ENCODE results near the gene SSH2.
A peak's percentile ranks its signal among the peaks of the same experiment; 100 is the strongest.

The SSH2 gene

DNA sequence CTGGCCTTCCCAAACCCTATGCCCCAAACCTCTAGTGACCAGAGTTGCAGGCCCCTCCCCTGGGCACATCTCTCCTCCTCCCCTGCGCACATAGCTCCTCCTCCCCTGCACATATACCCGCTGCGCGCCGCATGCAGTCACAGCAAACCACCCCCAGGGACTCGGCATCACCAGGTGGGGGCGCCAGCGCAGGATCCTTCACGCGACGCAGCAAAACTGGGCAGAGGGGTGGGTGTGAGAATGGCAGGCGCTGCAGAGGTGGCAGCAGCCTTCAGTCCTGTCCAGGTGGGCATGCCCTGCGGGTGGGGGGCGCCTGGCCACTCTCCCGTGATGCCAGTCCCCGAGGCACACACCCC lies 312.9 kb downstream of the SSH2 start:
- DNase-seq (ENCODE audit: insufficient read length, low spot score): no peak
- FAIRE-seq: no peak

GRCh38 chr17:29616300-29617048 lies 313.6 kb downstream of the SSH2 start:
- FAIRE-seq (no peak), DNase-seq (ENCODE audit: insufficient read length, low spot score) (no peak)

DNA sequence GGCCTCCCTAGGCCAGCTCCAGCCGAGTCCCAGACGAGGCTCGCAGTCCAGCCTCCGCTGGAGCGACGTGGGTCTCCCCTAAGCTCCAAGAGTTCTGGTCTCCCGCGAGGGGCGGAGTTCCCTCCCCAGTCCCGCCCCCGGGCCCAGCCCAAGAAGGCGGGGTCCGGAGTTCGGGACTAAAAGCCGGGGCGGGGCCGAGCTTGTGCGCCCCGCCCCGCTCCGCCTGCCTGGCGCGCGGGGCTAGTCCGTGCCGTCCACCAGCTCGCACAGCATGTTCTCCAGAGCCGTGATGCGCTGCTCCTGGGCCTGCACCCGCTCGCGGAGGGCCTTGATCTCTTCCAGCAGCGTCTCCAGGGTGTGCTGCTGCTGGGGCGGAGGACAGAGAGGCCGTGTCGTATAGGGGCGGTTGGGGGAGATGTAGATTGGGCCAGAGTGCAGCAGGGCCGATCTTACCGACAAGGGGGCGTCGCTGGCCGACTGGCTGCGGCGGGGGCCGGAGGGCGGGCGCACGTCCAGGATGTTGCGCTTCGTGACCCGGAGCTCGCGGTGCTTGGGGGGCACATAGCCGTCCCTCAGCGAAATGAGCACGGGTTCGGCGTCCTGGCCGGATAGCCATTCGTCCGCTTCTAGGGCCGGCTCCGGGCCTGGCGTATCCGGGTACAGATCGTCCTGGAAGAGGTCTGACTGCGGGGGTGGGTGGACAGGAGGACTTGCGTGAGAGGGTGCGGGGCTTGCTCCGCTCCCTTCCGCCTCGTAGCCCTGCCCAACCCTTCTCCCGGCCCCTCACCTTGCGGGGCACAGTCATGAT lies 314.3 kb downstream of the SSH2 start:
- DNase-seq (ENCODE audit: insufficient read length, low spot score): no peak
- no peak for FAIRE-seq

DNA sequence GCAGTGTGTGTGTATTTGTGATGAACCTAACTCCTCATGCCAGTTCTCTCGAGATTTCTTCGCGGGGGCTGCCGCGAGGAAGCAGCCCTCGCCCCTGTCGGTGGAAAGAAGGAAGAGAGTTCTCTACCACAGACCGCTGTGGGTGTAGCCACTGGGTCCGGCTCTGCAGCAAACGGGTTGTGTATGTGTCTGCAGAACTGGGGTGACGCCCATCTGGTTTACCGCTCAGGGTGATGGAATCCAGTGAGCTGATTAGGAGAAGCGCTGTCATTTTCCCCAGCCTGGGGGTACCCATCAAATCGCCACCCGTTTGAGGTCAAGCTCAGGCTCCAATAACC lies 315.0 kb downstream of the SSH2 start:
- FAIRE-seq: peak; percentile 40
- DNase-seq (ENCODE audit: insufficient read length, low spot score): no peak

GRCh38 chr17:29614349-29615047 lies 315.5 kb downstream of the SSH2 start:
- FAIRE-seq: no peak
- no peak for DNase-seq (ENCODE audit: insufficient read length, low spot score)

- DNase-seq (ENCODE audit: insufficient read length, low spot score) (no peak), FAIRE-seq (no peak)
These were observed 316.2 kb downstream of the SSH2 start for GRCh38 chr17:29613856-29614255.

- no peak for DNase-seq (ENCODE audit: insufficient read length, low spot score)
These were observed 316.6 kb downstream of the SSH2 start for GRCh38 chr17:29613352-29613837.

DNA sequence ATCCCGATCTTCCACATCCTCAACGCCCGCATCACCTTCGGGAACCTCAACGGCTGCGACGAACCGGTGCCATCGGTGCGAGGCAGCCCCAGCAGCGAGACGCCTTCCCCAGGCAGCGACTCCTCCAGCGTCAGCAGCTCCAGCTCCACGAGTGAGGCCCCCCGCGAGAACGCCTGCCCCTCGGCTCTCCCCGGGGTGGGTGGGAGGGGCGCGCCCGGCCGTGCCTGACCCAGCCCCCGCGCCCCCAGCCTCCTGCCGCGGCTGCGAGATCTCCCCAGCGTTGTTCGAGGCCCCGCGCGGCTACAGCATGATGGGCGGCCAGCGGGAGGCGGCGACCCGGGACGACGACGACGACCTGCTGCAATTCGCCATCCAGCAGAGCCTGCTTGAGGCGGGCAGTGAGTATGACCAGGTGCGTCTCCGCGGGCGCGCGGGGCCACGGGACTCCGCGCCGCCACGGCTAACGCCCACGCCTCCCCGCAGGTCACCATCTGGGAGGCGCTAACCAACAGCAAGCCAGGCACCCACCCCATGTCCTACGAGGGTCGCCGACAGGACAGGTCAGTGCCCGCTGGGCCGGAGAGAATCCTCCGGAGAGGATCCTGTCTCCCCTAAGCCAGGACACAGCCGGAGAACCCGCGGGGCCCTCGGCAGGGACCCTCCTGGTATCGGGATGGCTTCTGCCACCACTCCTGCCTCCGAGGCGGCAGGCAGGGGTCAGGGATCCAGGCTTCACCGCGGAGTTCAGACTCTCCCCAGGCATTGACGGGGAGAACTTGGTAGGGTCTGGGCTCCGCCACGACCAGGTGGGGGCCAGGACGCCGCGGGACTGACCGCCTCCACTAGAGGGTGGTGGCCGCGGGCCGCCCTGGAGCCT lies 317.4 kb downstream of the SSH2 start:
- no peak for FAIRE-seq
- no peak for DNase-seq (ENCODE audit: insufficient read length, low spot score)

More at GRCh38 chr17:29613352-29613837, 316.6 kb downstream of the SSH2 start:
- FAIRE-seq: no peak

GRCh38 chr17:29612094-29612403 lies 318.0 kb downstream of the SSH2 start:
- no peak for DNase-seq (ENCODE audit: insufficient read length, low spot score)
- FAIRE-seq: no peak

DNA sequence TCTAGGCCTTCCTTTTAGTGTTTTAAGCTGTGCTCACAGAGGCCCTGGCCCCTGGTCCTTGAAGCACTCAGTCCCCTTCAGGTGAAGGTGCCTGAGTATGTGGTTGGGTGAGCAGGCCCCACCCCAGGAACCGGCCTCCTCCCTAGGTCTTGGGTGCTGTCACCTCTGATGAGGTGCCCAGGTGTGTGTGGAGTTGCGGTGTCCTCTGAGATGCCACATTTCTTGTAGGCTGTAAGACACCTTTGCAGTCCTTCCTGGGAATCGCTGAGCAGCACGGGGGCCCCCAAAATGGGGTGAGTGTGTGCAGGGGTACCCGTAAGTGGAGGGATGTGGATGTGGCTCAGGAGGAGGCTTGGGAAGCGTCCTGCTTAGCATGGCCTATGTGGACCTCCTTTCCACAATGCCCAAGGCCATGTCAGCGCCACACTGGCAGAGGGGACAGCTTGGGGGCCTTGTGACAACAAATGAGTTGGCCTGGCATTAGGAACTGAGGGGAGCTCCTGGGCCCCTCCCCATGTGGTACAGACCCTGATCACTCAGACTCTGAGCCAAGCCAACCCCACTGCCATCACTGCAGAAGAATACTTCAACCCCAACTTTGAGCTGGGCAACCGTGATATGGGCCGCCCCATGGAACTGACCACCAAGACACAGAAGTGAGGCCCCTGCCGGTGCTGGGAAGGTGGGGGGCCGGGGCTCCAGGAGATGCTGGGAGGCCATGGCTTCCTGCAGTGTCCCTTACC lies 318.5 kb downstream of the SSH2 start:
- FAIRE-seq: no peak

DNA sequence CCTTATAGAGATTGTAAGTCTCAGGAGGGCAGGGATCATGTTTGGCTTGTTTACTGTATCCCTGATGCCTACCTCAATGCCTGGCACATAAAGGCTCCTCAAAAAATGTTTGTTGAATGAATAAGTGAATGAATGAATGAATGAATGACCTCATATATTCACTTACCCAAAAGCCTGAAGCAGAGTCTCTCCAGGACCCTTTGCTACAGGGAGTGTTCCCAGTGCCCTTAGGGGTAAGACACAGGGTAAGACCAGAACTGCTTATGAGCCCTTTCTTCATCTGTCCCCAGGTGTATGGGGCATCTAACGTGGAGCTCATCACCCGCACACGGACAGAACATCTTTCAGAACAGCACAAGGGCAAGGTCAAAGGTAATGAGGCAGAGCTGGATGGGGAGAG lies 319.6 kb downstream of the SSH2 start:
- DNase-seq (ENCODE audit: insufficient read length, low spot score) (no peak), FAIRE-seq (no peak)

More for the DNA sequence above, 318.5 kb downstream of the SSH2 start:
- DNase-seq (ENCODE audit: insufficient read length, low spot score): no peak

- no peak for DNase-seq (ENCODE audit: insufficient read length, low spot score)
- no peak for FAIRE-seq
These were observed 321.0 kb downstream of the SSH2 start for GRCh38 chr17:29608986-29609385.

- FAIRE-seq (no peak), DNase-seq (ENCODE audit: insufficient read length, low spot score) (no peak)
These were observed 322.4 kb downstream of the SSH2 start for GRCh38 chr17:29607557-29608195.

- no peak for FAIRE-seq
These were observed 326.8 kb downstream of the SSH2 start for GRCh38 chr17:29603109-29603674.

GRCh38 chr17:29597361-29598172 lies 332.5 kb downstream of the SSH2 start:
- DNase-seq (ENCODE audit: insufficient read length, low spot score) (no peak), FAIRE-seq (no peak)

More at GRCh38 chr17:29603109-29603674, 326.8 kb downstream of the SSH2 start:
- no peak for DNase-seq (ENCODE audit: insufficient read length, low spot score)

DNA sequence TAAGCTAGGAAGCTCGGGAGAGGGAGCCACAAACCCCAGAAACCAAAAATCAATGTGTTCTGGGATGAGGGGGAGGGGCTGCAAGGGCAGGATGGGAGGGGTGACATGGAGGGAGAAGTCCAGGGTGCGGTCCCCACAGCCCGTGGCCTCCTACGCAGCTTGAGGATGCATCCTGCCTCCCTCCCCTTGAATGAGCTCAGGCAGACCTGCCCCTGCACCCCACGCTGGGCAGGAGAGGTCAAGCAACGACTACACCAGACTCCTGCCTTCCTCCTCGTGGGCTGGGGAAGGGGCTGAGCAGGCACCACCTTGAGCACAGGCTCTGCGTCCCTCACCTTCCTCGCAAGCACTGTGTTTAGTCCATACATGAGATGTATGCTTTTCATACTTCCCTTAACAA lies 333.2 kb downstream of the SSH2 start:
- FAIRE-seq: no peak
- DNase-seq (ENCODE audit: insufficient read length, low spot score): no peak

DNA sequence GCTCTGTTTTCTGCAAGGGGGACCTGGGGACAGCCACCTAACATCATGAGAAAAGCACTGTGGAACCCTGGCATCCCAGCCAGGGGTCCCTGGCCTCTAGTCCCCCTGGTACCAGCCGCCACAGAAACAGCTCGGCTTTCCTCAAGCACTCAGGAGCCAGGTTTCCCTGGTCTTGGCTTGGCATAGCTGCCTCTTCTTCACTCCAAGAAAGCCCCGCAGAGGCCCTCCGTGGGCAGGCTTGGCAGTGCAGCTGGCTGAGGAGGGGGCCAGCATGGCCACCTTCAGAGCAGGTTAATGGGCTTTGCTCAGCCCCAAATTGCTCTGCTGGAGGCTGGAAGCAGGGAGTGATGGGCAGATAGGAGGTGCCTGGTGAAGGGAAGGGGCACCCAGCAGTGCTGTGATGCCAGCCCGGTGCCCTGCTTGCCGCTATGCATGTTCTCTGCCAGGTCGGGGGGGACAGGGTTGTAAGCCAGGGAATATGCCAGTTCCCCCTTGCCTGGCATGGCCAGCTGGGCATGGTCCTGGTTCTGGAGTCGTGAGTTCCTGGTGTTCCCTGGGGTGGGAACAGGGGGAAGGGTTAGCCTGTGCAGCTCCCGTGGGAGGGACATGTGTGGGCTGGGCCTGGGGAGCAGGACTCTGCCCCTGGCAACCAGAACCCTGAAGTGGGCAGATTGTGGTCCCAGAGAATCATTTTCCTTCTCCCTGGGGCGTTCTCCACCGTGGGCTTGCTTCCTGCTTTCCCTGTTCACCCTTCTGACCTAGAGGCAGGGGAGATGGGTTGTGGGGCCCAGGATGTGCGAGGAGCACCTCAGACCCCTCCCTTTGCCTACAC lies 333.9 kb downstream of the SSH2 start:
- no peak for FAIRE-seq
- no peak for DNase-seq (ENCODE audit: insufficient read length, low spot score)
